ENCODE measurements around the gene UBE3A.
A peak's percentile ranks its signal among the peaks of the same experiment; 100 is the strongest.
"Not testable (repeated sequence)": the region's sequence is repeated elsewhere in the genome, so short reads cannot be mapped to it uniquely, and the experiment has no call there.

Gene UBE3A

DNA sequence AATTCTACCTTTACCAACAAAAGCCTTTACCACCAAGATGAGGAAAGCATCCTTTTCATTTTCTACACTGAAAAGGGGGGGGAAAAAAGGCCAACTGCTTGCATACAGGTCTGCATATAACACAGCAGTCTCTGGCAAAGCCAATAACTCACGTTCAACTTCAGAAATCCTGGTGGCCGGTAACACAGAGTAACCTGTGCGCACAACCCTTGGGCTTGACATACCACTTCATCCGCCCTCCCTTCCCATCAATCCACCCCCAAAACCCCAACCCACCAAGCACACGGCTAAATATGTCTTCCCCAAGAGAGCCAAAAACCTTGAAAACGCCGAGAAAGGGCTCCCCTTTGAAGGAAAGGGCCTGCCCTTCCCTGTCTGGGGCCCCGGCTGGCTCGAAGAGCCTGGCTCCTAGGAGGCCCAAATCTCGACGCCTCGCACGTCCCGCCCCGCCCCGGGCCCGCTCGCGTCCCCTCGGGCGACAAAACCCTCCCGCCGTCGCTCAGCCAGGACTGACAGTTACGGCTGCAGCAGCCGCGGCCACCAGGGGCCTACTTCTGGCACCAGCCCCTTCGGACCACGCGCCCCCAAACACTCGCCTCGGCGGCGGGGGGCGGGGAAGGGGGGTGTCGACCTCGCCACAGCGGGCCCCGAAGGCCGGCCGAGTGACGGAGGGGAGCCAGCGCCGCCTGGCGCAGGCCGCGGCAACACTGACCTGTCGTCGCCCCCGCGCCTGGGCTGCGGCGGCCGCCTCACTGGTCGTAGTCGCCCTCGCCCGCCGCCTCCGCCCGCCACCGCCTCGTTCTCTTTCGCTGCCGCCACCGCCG is 835 bp downstream of the UBE3A start:
- DNase-seq, result peak; percentile 29

DNA sequence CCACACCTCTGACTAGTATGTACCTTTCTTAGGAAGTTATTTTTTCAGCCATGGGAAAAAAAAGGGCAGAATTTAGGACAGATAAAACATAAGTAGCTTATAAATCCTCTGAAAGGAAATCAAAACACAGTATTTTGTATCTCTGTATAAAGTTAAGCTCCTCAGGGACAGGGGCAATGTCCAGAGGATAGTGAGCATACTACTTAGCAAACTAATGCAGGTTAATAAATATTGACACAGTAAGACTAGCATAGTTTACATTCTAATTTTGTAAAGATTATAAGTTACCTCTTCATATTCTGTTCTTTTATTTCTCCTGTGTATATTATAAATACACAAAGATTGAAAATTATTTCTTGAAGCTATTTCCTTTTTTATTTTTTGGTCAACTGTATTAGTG is 2.1 kb downstream of the UBE3A start:
- no peak for DNase-seq

GRCh38 chr15:25435474-25436243 is 3.2 kb downstream of the UBE3A start:
- no peak for DNase-seq

- no peak for DNase-seq
Observed at GRCh38 chr15:25433118-25433865, 5.5 kb downstream of the UBE3A start.

DNA sequence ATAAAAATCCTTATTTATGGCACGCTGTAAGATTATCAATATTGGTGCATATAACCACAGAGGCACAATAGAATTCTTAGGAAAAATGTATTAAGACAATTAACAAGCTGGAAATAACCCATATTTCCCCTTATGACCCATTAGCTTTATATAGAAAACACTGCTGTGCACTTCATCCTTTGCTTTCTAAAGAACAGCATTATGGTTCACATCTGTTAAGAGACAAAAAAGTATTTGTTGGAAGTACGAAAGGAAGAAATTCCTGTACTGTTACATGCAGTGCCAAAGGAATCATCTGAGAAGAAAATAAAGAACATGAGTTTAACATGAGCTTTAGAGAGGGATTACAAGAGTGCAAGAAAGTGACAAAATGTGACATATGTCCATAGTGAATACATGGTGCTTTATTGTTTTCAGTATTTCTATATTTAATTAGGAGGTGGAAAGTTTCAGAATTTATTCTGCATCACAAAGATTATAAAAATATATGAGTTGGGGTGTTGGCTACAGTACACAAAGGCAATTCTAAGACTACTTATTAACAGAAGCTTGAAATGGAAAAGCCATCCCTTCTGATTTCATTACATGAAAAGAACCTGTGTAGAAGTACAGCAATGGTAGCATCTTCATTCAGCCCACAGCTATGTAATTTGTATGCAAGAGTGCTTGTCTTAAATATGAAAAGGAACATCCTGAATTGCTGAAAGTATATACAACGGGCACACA is 6.8 kb downstream of the UBE3A start:
- DNase-seq, result no peak

- no peak for DNase-seq
Observed at GRCh38 chr15:25427861-25428260, 11.0 kb downstream of the UBE3A start.

GRCh38 chr15:25426896-25427610 is 11.8 kb downstream of the UBE3A start:
- DNase-seq, result no peak

DNA sequence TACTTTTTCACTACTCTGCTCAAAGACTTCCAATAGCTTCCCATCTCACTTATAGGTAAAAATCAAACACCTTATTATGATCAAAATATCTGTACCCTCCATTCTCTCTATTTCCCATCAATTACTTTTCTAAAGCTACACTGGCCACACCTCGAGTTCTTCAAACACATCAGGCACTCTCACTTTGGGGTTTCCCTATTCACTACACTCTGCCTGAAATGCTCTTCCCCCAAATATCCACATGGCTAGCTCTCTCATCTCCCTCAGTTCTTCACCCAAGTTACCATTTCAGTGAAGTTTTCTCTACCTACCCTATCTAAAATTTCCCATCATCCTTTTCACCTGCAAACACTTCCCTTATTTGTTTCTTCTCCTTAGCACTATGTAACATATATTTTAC is 14.8 kb downstream of the UBE3A start:
- DNase-seq, result no peak

DNA sequence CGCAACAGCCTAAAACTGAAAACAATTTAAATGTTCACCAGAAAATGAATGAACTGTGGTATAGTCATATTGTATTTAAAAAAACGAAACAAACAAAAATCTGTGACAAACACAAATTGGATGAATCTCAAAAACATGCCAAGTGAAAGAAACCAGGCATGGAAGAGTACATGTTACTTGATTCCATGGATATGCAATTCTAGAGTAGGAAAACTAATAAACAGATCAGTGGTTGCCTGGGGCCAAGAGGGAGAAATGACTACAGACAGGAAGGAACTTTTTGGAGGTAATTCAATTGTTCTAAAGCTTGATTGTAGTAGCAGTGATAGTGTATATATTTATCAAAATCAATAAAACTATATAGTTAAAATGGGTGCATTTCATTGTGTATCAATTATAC is 16.8 kb downstream of the UBE3A start:
- no peak for DNase-seq

GRCh38 chr15:25418202-25418601 is 20.6 kb downstream of the UBE3A start:
- no peak for DNase-seq

GRCh38 chr15:25417604-25418003 is 21.2 kb downstream of the UBE3A start:
- no peak for DNase-seq

DNA sequence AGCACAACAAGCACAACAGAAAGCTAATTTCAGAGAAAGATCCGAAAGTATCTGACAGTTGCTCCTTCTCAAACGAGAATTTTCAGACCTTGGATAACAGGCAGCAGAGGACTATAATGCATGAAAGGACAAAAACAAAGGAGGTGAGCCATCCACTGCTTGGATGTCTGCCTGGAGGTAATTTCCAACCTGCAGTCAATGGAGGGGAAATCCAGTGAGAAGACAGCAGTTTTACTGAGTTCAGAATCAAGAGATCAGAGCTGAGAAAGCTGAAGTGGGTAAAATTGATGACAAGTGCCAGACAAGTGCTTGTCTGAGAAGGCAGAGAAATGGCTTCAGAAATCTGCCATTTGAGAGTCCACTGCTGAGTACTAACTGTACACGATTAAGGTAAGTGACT is 22.1 kb downstream of the UBE3A start:
- no peak for DNase-seq

GRCh38 chr15:25415707-25416106 is 23.1 kb downstream of the UBE3A start:
- DNase-seq, result no peak

DNA sequence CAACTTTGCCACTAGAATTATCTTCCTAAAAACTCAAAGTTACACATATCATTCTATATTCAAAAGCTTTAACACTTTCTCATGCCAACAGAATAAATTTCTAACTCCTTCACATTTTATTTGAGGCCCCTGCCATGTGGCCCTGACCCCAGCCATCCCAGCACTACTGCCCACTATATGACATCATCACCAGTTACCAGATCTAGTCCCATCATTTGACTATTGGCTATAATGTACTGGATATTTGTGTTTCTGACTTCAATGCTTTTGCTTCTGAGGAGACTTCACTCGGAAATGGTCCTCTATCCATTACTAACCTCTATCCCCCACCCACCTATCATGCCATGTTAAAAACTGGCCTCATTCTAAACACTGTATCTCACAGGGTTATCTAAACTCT is 23.6 kb downstream of the UBE3A start:
- no peak for DNase-seq

DNA sequence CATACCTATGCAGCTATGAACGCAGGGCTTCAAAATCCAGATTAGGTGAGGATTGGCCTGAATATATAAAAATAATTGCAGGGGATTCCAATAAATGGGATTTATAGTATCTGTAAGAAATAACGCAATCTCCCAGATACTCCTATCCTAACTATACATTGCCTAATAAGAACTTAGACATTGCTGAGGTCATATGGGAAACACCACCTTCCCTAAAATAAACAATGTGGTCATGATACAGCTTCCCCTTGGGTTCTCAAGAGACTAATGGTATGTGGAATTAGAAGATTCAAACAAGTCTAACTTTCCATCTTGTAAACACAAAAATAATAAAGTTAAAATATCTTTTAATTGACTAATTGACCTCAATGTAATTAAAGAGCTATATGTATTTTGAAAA is 28.2 kb downstream of the UBE3A start:
- DNase-seq, result no peak

DNA sequence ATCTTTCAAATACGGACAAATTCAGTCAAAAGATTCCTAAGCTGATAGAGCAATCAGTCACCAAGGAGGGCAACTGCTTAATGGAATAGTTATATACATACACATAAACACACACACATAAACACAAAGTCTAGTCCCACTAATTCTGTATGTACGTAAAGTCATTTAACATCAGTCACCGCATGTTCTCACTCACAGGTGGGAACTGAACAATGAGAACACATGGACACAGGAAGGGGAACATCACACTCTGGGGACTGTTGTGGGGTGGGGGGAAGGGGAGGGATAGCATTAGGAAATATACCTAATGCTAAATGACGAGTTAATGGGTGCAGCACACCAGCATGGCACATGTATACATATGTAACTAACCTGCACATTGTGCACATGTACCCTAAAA is 29.1 kb downstream of the UBE3A start:
- not testable (repeated sequence) for DNase-seq

GRCh38 chr15:25408929-25409328 is 29.9 kb downstream of the UBE3A start:
- DNase-seq, result no peak

GRCh38 chr15:25408428-25408827 is 30.4 kb downstream of the UBE3A start:
- DNase-seq, result no peak

- DNase-seq, result no peak
Observed at GRCh38 chr15:25407950-25408349, 30.9 kb downstream of the UBE3A start.

GRCh38 chr15:25406846-25407245 is 32.0 kb downstream of the UBE3A start:
- no peak for DNase-seq

GRCh38 chr15:25406261-25406660 is 32.6 kb downstream of the UBE3A start:
- DNase-seq, result no peak

- no peak for DNase-seq
Observed at GRCh38 chr15:25403771-25404170, 35.1 kb downstream of the UBE3A start.
